HEK293 (cell line): ENCODE results near the gene SERAC1.

Experiments
- CTCF ChIA-PET: fragments of 350-600 bp; formaldehyde crosslinking; extraction: SDS; loops from one replicate; lab custom pipeline; 2021; ENCODE audit warnings: antibody characterized with exemption; lab: Yijun Ruan, JAX
- POLR2A ChIA-PET: fragments of 300-600 bp; formaldehyde crosslinking; extraction: SDS; loops from one replicate; lab custom pipeline; 2020; ENCODE audit warnings: antibody characterized with exemption, inconsistent platforms; lab: Yijun Ruan, JAX
- H3K27ac ChIP-seq: fragments of 200-500 bp; sonication (Bioruptor generic); 2 replicates; pipeline ENCODE4 v1.5.1; 2014; ENCODE audit warnings: low read depth, low read length, control low read depth, inconsistent platforms; ENCODE audit errors: extremely low read depth
- H3K36me3 ChIP-seq, 2 experiments: fragments of 200-500 bp in 1 of 2; sonication (Bioruptor generic) in 1 of 2; 1 replicate in 1 of 2; 2 replicates in 1 of 2; pipeline ENCODE4 v1.5.1; 2014 to 2017; ENCODE audit warnings: inconsistent platforms in 2 of 2, low read length in 2 of 2; ENCODE audit not compliant: control insufficient read depth in 2 of 2, insufficient read depth in 1 of 2
- H3K4me1 ChIP-seq: fragments of 200-500 bp; sonication (Bioruptor generic); 2 replicates; pipeline ENCODE4 v1.5.1; 2014; ENCODE audit warnings: mild to moderate bottlenecking, low read length, inconsistent platforms; ENCODE audit not compliant: control insufficient read depth, insufficient read depth
- H3K4me3 ChIP-seq: 2 replicates; pipeline ENCODE4 v1.5.1; 2011; ENCODE audit warnings: low read depth, mild to moderate bottlenecking, control low read depth, low read length, moderate library complexity
- H3K9me3 ChIP-seq: fragments of 200-500 bp; sonication (Bioruptor generic); 2 replicates; pipeline ENCODE4 v1.5.1; 2014; ENCODE audit warnings: low read depth, low read length, inconsistent platforms; ENCODE audit not compliant: control insufficient read depth, insufficient read depth
- AEBP2 ChIP-seq: fragments of 450-650 bp; formaldehyde crosslinking; IDR thresholded peaks from 2 replicates; pipeline ENCODE4 v1.5.1; 2016; ENCODE audit warnings: missing biosample characterization, missing genetic modification characterization, borderline replicate concordance
- FEZF1 ChIP-seq: fragments of 450-650 bp; formaldehyde crosslinking; IDR thresholded peaks from 2 replicates; pipeline ENCODE4 v1.5.1; 2016; ENCODE audit warnings: missing biosample characterization, missing genetic modification characterization
- GFI1B ChIP-seq: fragments of 450-650 bp; formaldehyde crosslinking; IDR thresholded peaks from 2 replicates; pipeline ENCODE4 v1.5.1; 2016; ENCODE audit warnings: missing biosample characterization, missing genetic modification characterization
- GLIS1 ChIP-seq: fragments of 450-650 bp; formaldehyde crosslinking; IDR thresholded peaks from 2 replicates; pipeline ENCODE4 v1.5.1; 2016; ENCODE audit warnings: missing biosample characterization, missing genetic modification characterization
- IKZF3 ChIP-seq: fragments of 450-650 bp; IDR thresholded peaks from 2 replicates; pipeline ENCODE4 v1.5.0; 2018; ENCODE audit warnings: missing biosample characterization, mild to moderate bottlenecking, missing genetic modification characterization, moderate library complexity
- KLF16 ChIP-seq: fragments of 450-650 bp; formaldehyde crosslinking; IDR thresholded peaks from 2 replicates; pipeline ENCODE4 v1.5.1; 2017; ENCODE audit warnings: missing biosample characterization, missing genetic modification characterization
- KLF8 ChIP-seq: fragments of 450-650 bp; formaldehyde crosslinking; IDR thresholded peaks from 2 replicates; pipeline ENCODE4 v1.5.1; 2016; ENCODE audit warnings: missing biosample characterization, missing genetic modification characterization
- MEIS1 ChIP-seq: sonication (generic); formaldehyde crosslinking; IDR thresholded peaks from 2 replicates; pipeline ENCODE4 v1.8.1; 2022; ENCODE audit warnings: missing genetic modification reagents, mild to moderate bottlenecking, borderline replicate concordance
- PRDM1 ChIP-seq: fragments of 450-650 bp; formaldehyde crosslinking; IDR thresholded peaks from 2 replicates; pipeline ENCODE4; 2016; ENCODE audit warnings: missing biosample characterization, missing genetic modification characterization
- REPIN1 ChIP-seq: fragments of 450-650 bp; formaldehyde crosslinking; IDR thresholded peaks from 2 replicates; pipeline ENCODE4 v1.5.1; 2017; ENCODE audit warnings: missing biosample characterization, missing genetic modification characterization, low read depth
- SP2 ChIP-seq: fragments of 450-650 bp; formaldehyde crosslinking; IDR thresholded peaks from 2 replicates; pipeline ENCODE4 v1.5.1; 2016; ENCODE audit warnings: missing biosample characterization, missing genetic modification characterization
- ZBTB11 ChIP-seq: fragments of 450-650 bp; formaldehyde crosslinking; conservative IDR thresholded peaks from 2 replicates; pipeline ENCODE4 v1.5.1; 2016; ENCODE audit warnings: low read depth, missing biosample characterization, missing genetic modification characterization
- ZBTB8A ChIP-seq: fragments of 450-650 bp; formaldehyde crosslinking; IDR thresholded peaks from 2 replicates; pipeline ENCODE4 v1.5.1; 2016; ENCODE audit warnings: missing biosample characterization, missing genetic modification characterization
- ZFP37 ChIP-seq: fragments of 450-650 bp; formaldehyde crosslinking; IDR thresholded peaks from 2 replicates; pipeline ENCODE4 v1.5.1; 2016; ENCODE audit warnings: missing biosample characterization, missing genetic modification characterization
- ZNF121 ChIP-seq: fragments of 450-650 bp; formaldehyde crosslinking; IDR thresholded peaks from 2 replicates; pipeline ENCODE4 v1.5.1; 2016; ENCODE audit warnings: missing biosample characterization, missing genetic modification characterization
- ZNF138 ChIP-seq: fragments of 450-650 bp; formaldehyde crosslinking; IDR thresholded peaks from 2 replicates; pipeline ENCODE4 v1.5.1; 2016; ENCODE audit warnings: missing biosample characterization, missing genetic modification characterization, borderline replicate concordance
- ZNF16 ChIP-seq: fragments of 450-650 bp; formaldehyde crosslinking; IDR thresholded peaks from 2 replicates; pipeline ENCODE4 v1.5.1; 2016; ENCODE audit warnings: low read depth, missing biosample characterization, missing genetic modification characterization
- ZNF221 ChIP-seq: fragments of 450-650 bp; formaldehyde crosslinking; IDR thresholded peaks from 2 replicates; pipeline ENCODE4 v1.5.1; 2017; ENCODE audit warnings: missing biosample characterization, missing genetic modification characterization, borderline replicate concordance
- ZNF280C ChIP-seq: fragments of 450-650 bp; formaldehyde crosslinking; IDR thresholded peaks from 2 replicates; pipeline ENCODE4 v1.5.1; 2016; ENCODE audit warnings: missing biosample characterization, missing genetic modification characterization
- ZNF292 ChIP-seq: fragments of 450-650 bp; formaldehyde crosslinking; IDR thresholded peaks from 2 replicates; pipeline ENCODE4 v1.5.1; 2016; ENCODE audit warnings: low read depth, missing biosample characterization, missing genetic modification characterization, borderline replicate concordance
- ZNF394 ChIP-seq: fragments of 450-650 bp; formaldehyde crosslinking; IDR thresholded peaks from 2 replicates; pipeline ENCODE4 v1.5.1; 2016; ENCODE audit warnings: missing biosample characterization, missing genetic modification characterization, mild to moderate bottlenecking, moderate library complexity, borderline replicate concordance
- ZNF449 ChIP-seq: fragments of 450-650 bp; formaldehyde crosslinking; IDR thresholded peaks from 2 replicates; pipeline ENCODE4 v1.5.1; 2017; ENCODE audit warnings: missing biosample characterization, mild to moderate bottlenecking, missing genetic modification characterization, moderate library complexity
- ZNF501 ChIP-seq: fragments of 450-650 bp; formaldehyde crosslinking; IDR thresholded peaks from 2 replicates; pipeline ENCODE4 v1.5.1; 2016; ENCODE audit warnings: missing biosample characterization, missing genetic modification characterization
- ZNF654 ChIP-seq: fragments of 450-650 bp; formaldehyde crosslinking; IDR thresholded peaks from 2 replicates; pipeline ENCODE4 v1.5.1; 2016; ENCODE audit warnings: low read depth, missing biosample characterization, missing genetic modification characterization
- ZNF664 ChIP-seq: fragments of 450-650 bp; formaldehyde crosslinking; IDR thresholded peaks from 2 replicates; pipeline ENCODE4 v1.5.1; 2016; ENCODE audit warnings: missing biosample characterization, missing genetic modification characterization
- ZNF843 ChIP-seq: fragments of 450-650 bp; formaldehyde crosslinking; IDR thresholded peaks from 2 replicates; pipeline ENCODE4 v1.5.1; 2016; ENCODE audit warnings: missing biosample characterization, missing genetic modification characterization
- TF ChIP-seq, protein P1 (sequence below): fragments of 450-650 bp; formaldehyde crosslinking; IDR thresholded peaks from 2 replicates; pipeline ENCODE4 v1.5.1; 2016; ENCODE audit warnings: missing biosample characterization, missing genetic modification characterization
- TF ChIP-seq, protein P2 (sequence below): fragments of 450-650 bp; formaldehyde crosslinking; IDR thresholded peaks from 2 replicates; pipeline ENCODE4 v1.5.1; 2016; ENCODE audit warnings: missing biosample characterization, missing genetic modification characterization

The SERAC1 gene

GRCh38 chr6:158070513-158070912, 97.5 kb downstream of the SERAC1 start (continued):
- no peak for TF ChIP-seq ZNF449
- no peak for TF ChIP-seq GFI1B (tag by site-specific recombination)
- no peak for TF ChIP-seq ZBTB8A (tag by site-specific recombination)
- no peak for TF ChIP-seq ZFP37 (tag by site-specific recombination)
- no peak for TF ChIP-seq ZNF292 (tag by site-specific recombination)
- TF ChIP-seq MEIS1 = no peak
- no peak for TF ChIP-seq ZNF280C (tag by site-specific recombination)
- TF ChIP-seq FEZF1 (tag by site-specific recombination) = no peak
- TF ChIP-seq GLIS1 (tag by site-specific recombination) = no peak
- no peak for TF ChIP-seq ZNF501
- no peak for TF ChIP-seq AEBP2 (tag by site-specific recombination)
- no peak for TF ChIP-seq ZNF394
- no peak for TF ChIP-seq PRDM1 (tag by site-specific recombination)
- TF ChIP-seq ZNF664 (tag by site-specific recombination) = no peak
- TF ChIP-seq, protein P1, sequence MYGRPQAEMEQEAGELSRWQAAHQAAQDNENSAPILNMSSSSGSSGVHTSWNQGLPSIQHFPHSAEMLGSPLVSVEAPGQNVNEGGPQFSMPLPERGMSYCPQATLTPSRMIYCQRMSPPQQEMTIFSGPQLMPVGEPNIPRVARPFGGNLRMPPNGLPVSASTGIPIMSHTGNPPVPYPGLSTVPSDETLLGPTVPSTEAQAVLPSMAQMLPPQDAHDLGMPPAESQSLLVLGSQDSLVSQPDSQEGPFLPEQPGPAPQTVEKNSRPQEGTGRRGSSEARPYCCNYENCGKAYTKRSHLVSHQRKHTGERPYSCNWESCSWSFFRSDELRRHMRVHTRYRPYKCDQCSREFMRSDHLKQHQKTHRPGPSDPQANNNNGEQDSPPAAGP (tag by site-specific recombination) = no peak
- no peak for TF ChIP-seq ZBTB11 (tag by site-specific recombination)
- TF ChIP-seq KLF8 (tag by site-specific recombination) = no peak
- TF ChIP-seq, all 188 proteins: peak for 0

DNA sequence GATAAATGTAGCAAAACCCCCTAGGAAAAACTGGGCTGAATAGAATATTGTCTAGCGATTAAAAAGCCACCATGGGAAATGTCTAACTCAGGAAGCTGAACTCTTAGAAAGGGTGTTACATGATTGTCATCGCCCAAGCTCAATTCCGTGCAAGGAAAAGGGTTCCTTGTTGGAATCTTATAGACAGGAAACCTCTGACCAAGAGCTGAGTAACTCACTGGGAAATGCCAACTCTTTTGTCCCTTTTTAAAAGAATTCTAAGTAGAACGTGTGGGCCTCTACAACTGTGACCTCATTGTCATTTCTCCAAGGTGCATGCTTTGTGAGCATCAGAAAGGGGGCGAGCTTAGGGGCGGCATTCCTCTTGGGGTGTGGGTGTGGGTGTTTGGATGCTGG, 98.3 kb downstream of the SERAC1 start:
- Histone ChIP-seq H3K4me1 (no peaks in the 10 kb centered on the region), H3K4me3 (no peak overlapping the region), H3K36me3 (peaks cover 0 to 79% of the 10 kb centered on the region in 2 experiments; a peak in 2 of 3 replicates), H3K9me3 (no peaks in the 10 kb centered on the region), H3K27ac (no peak overlapping the region)
- POLR2A ChIA-PET = no interaction called here
- CTCF ChIA-PET = interaction anchor here (0.9 to 4.5 kb wide), 6 partner anchors 15 to 197 kb away, joined by 3 to 24 read pairs (median 6); no protein-coding TSS in a partner anchor
- TF ChIP-seq KLF16 (tag by site-specific recombination) (no peak), ZNF16 (tag by site-specific recombination) (no peak), ZNF138 (tag by site-specific recombination) (no peak), ZNF843 (tag by site-specific recombination) (no peak), SP2 (tag by site-specific recombination) (no peak), ZNF121 (tag by site-specific recombination) (no peak), IKZF3 (no peak), ZNF221 (tag by site-specific recombination) (no peak), REPIN1 (tag by site-specific recombination) (no peak), ZNF654 (no peak)
- TF ChIP-seq, protein P2, sequence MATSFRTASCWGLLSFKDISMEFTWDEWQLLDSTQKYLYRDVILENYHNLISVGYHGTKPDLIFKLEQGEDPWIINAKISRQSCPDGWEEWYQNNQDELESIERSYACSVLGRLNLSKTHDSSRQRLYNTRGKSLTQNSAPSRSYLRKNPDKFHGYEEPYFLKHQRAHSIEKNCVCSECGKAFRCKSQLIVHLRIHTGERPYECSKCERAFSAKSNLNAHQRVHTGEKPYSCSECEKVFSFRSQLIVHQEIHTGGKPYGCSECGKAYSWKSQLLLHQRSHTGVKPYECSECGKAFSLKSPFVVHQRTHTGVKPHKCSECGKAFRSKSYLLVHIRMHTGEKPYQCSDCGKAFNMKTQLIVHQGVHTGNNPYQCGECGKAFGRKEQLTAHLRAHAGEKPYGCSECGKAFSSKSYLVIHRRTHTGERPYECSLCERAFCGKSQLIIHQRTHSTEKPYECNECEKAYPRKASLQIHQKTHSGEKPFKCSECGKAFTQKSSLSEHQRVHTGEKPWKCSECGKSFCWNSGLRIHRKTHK = no peak
